Smooth muscle cell of the brain vasculature (primary cell): ENCODE measurements around the gene SH3RF3.

ENCODE experiments used
- DNase-seq: peaks from one replicate; pipeline ENCODE4 v3.0.0-alpha.2; 2012; ENCODE audit warnings: low read depth, low spot score

Gene SH3RF3

DNA sequence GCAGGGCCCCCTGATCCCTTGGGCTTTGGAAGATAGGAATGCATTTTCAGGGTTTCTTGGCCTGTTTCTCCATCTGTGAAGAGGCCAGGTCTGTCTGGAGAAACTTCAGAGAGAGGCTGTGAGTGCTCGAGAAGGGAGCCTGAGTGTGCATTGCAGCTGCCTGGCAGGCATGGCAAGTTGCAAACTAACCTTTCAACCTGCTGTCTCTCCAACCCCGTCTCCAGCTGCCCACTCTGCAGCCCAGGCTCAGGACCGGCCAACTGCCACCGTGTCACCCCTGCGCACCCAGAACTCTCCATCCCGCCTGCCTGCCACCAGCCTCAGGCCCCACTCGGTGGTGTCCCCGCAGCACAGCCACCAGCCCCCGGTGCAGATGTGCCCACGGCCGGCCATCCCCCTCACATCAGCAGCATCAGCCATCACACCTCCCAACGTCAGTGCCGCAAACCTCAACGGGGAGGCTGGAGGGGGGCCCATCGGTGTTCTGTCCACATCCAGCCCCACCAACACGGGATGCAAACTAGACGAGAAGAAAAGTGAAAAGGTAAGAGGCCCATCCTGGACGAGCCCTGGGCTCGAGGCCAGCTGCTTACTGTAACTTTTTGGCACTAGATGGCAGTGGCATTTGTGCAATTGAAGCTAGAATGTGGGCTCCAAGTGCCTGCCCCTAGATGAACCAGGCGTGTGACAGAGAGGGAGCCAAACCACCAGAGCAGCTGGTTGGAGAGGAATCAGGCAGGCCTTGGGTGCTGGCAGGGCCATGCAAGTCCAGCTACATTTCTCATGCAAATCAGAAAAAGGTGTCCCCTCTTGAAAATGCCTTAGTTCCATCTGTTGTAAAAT is 320.2 kb downstream of the SH3RF3 start:
- no peak for DNase-seq

DNA sequence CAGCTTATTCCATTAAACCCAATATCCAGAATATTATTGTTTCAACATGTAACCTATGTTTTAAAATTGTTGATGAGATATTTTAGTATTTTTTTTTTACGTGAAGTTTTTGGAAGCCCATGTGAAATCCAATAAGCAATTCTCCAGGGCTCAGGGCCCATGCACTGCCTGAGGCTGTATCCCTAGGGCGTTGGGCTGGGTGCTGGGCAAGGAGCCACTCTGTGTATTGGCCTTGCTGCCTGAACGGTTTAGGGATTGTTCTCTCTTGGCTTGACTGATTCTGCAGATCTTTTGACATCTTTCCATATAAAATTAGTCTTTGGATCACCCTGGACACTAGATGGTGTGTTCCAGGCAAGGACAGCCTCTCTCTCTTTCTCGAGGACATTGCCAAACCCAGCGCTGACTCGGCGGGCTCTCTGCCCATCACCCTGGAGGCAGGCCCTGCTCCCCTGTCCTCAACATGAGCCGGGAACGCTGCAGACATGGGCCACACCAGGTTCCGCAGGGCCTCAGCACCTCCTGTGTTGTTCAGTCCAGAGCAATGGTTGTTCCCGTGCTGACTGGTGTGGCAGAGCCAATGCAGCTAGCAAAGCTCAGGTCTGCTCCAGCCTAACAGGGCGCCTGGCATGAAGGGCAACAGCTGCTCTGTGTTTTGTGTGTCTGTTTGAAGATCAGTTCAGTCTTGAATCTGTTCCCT is 321.7 kb downstream of the SH3RF3 start:
- no peak for DNase-seq

DNA sequence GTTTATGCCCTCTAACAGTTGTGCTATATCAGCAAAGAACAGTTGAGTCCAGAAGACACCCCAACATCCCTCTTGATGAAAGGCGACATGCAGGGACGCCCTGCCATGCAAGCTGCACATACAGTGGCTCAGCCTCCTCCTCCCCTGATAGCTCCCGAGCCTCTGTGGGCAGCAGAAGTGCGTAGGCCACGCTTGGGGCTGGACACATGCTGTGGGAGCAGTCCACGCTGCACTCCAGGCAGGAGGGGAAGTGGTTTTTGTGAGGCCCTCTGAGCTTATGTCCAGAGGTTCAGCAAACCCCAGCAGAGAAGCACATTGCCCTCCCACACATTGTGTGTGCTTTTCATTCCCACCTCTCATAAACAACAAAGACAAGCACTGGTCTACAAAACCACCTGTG is 322.7 kb downstream of the SH3RF3 start:
- no peak for DNase-seq

DNA sequence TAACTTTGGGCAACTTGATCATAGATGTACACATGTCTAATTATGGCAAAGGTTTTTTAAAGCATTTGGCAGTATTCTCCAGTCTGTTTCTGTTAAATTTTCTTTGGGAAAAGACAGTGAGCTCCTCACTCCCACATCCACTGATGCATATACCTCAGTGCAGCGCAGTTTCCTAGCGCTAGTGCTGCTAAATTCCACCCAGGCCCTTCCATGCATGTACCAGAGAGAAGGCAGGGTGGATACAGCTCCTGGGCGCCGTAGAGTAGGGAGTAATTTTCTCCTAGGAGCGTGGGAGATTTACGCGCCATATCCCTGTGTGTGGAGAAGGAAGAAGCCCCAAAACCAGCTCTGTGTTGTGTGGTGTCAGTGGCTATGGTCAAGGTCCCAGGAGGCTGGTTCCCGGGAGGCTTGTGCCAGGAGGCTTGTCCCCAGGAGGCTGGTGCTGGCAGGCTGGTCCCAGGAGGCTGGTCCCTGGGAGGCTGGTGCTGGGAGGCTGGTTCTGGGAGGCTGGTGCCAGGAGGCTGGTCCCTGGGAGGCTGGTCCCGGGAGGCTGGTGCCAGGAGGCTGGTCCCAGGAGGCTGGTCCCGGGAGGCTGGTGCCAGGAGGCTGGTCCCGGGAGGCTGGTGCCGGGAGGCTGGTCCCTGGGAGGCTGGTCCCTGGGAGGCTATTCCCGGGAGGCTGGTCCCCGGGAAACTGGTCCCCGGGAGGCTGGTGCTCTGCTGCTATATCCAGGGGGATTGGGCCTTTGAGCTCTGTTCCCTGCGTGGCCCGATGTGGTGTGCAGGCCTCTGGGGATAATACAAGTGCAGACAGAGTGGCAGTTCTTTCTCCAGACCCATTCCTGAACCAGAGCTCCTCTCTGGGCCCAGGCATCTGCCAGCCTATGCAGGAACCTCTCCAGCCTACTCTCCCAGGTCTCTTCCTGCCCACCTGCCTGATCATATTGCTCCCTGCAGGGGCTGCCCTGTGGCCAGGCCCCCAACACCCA is 323.6 kb downstream of the SH3RF3 start:
- no peak for DNase-seq

DNA sequence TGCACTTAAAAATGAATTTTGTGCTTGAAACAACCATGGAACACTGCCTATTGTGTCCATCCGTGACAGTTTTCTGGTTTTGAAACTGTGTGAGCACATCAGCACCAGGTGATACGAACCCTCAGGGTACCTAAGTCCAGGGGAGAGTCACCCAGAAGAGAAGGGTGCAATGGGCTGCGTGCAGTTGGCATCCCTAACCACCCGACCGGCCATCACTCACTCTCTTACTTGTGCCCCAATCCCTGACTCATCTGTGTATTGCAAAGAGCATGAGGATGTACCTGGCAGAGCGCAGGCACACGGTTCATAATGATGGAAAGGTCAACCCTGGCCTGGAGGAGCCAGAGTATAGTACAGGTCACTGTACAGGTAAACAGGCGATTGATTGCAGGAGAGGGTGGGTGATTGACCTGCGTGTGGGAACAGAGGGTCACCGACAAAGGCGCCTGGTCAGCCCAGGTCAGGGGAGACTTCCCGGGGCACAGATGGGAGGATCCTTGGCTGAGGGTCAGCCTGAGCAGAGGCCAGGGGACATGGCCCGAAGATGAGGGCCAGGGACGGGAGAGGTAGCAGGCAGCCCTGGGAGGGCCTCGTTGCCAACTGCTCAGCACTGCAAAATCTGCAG is 324.5 kb downstream of the SH3RF3 start:
- DNase-seq: no peak

DNA sequence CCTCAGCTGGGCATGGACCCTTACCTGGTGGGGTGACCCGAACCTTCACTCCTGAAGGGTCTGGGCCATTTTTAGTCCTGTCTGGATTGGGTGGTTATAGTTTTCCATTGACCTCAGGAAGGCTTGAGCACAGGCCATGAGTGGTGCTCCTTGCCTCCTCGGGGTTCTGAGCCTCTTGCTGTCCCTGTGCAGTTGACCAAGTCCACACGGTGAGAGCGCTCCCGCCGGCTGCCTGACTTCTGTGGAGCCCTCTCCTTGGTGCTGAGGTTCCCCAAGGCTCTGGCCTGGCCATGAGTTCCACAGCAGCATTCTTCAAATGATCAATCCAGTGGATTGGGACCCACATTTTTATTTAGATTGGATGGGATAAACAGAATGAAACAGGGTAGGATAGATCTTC is 325.3 kb downstream of the SH3RF3 start:
- no peak for DNase-seq

DNA sequence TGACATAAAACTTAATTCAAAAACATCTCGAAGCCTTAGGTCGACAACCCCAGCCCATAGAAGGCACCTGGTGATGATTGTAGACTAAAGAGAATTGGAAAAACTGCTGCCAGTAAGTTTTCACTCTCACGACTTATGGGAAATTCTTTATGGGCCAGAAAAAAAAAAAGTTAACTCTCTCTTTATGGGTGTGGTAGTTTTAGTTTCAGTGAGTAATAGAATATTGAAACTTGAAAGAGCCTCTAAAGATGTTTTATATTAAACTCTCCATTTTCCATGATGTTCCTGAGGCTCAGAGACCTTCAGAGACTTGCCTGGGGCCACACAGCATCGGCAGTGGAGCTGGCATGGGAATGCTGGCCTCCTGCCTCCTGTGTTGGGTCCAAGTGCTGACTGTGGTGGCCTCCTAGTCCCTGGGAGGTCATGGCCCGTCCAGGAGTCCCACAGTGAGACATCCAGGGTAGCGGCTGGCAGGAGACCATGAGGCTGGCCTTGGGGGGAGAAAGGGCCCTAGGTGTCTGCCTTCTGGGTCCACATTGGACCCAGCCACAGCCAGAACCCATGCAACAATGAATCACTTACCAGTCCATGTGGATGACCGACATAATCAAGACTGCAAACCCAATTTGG is 325.9 kb downstream of the SH3RF3 start:
- DNase-seq: no peak

DNA sequence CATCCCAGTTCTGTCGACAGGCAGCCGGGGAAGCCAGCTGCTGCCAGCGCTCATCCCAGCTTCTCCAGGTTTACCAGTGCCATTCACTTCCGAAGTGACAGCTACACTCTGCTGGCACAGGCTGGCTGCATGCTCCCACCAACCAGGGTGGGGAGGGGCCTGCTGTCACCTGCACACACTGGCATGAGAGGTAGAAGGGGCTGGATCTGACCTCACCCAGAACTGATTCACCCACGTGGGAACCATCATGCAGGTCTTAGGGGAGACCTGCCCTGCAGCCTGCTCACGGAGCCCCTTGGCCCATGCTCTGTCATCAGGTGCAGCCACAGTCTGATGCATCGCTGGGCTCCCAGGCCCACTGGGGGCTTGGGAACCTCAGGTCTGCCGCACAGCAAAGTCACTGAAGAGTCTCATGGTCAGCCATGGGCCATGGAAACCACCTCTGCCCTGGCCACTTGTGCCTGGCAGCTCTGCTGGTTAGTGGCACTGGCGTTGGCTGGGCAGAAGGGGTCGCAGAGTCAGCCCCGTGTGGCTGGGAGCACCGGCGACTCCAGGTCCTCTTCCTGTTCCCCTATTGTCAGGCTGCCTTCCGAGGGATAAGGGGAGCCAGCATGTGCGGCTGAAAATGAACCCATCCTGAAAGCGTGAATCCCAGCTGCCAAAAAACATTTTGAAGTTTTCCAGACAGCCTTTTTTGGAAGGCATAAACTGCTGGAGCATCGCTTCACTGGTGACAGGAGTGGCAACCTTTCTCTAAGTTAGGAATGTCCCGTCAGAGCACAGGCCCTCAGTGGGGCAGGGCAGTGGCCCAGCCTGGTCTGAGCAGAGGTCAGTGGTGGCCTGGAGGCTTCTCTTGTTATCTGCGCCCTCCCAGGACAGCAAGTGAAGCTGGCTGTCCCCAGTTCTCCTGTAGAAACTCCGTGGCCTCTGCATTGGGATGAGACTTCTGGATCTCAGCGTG is 327.0 kb downstream of the SH3RF3 start:
- DNase-seq: no peak

DNA sequence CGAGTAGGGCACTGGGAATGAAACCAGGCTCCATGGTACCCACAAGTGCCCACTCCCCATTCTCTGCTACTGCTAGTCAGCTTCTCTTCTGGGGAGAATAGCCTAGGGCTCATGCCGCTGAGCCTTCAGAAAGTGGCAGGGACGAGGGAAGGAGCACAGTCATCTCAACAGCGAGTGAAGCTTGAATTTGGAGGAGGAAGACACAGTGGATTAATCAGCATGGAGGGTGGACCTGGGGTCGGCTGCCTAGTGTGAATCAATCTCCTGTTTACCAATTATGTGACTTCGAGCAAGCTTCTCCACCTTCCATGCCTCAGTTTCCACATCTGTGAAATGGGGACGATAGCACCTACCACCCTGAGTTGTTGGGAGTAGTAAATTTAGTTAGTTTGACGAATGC is 327.8 kb downstream of the SH3RF3 start:
- no peak for DNase-seq

DNA sequence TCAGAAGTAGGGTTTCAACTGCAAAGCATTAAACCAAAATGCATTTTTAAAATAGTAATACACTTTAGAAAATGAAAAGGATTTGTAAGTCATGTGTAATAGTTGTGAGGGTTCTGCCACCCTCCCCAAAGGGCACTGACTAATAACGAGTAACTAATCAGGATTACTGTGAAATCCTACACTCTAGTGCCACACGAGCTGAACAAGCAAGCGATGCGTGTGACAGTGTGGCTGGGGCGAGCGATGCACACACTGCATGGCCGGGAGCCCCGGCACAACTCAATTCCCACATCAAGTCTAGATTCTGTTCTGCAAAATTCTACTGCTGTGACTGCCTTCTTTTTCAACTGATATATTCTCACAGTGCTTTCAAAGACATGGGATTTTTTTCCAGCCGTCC is 328.4 kb downstream of the SH3RF3 start:
- DNase-seq: no peak

DNA sequence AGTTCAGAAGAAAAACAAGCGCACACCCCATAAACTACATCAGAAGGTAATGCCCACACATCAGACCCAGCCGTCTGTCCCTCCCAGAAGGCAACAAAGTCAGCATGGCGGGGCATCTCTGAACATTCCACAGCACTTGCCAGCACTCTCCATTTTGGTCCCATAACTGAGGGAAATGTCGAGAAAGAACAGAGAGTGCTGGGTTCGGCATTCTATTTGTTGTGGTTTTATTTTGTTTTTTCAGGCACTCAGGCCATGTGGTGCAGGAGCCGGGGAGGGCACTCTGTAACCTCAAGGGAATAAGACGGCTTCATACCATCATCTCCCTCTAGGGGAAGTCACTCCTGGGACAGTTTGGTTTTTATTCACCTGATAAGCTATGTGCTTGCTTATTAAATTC is 328.8 kb downstream of the SH3RF3 start:
- no peak for DNase-seq

DNA sequence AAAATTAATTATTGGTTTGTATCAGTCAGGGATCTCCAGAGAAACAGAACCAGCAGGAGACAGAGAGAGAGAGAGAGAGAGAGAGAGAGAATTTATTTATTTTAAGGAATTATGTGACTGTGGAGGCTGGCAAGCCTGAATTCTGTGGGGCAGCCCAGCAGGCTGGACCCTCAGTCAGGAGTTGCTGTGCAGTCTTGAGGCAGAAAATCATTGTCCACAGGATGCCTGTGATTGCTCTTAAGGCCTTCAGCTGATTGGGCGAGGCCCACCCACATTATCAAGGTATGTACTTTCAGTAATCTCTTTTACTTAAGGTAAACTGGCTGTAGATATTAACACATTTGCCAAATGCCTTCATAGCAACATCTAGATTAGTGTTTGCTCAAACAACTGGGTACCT is 329.5 kb downstream of the SH3RF3 start:
- DNase-seq: no peak

DNA sequence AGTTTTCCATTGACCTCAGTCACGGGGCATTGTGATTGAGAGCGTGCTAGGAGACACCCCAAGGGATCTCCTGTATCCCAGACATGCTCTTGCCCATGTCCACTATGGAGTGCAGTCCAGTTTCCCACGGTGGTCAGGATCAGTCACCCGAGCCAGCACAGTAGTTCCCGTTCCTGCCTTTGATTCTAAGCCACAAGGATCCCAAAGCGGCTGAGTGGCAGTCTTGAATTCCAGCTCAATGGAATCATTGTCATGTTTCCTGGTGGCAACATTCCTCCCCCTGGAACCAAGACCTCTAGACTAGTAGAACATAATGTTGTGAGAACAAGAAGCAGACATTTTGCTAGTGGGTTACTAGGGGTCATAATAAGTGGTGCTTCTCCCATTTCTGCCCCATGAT is 330.5 kb downstream of the SH3RF3 start:
- no peak for DNase-seq

DNA sequence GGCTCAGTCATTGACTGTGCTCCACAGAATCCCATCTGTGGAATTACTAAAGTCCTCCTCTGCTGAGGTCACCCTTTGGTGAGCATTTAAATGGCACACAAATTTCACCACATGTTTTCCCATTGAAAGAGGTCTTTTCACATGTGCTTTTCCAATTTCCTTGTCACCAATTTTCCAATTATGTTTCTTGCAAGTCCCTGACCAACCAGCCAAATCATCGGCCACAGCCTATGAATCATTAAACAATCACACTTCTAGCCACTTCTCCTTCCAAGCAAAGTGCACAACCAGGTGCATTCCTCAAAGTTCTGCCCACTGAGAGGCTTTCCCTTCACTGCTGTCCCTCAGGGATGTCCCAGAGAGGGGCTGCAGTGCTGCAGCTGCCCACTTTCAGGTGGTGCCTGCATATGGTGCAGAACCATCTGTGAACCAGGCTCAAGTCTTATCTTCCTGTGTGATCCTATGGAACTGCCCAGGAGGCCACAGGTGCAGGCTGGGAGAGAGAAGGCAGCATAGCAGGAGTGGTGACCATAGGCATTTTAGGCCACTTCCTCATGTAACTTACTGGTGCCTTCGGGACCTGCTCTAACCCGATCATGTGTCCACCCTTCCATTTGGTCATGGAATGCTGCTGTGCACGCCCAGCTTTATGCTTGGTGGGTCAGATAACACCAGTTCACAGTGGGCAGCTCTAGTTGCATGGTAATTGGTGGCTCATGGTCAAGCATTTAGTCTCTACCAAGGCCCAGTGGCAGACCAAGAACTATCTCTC is 331.7 kb downstream of the SH3RF3 start:
- no peak for DNase-seq

DNA sequence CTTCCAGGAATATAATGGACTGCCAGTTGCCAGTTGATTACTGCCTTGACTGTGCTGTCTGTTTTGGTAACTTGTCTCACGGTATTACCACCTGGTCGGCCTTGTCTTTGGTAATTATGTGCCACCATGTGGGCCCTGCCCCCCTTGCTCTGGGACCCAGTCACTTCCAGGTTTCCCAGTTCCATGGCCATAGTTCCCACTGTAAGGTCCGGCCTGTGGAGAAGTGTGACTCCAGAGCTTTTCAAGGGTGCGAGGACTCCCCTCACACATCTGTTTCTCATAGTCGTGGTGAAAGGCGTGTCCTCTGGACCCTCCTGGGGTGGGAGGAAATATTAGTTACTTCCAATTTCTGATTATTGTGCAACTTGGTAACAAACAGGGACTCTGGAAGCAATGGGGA is 334.2 kb downstream of the SH3RF3 start:
- no peak for DNase-seq

DNA sequence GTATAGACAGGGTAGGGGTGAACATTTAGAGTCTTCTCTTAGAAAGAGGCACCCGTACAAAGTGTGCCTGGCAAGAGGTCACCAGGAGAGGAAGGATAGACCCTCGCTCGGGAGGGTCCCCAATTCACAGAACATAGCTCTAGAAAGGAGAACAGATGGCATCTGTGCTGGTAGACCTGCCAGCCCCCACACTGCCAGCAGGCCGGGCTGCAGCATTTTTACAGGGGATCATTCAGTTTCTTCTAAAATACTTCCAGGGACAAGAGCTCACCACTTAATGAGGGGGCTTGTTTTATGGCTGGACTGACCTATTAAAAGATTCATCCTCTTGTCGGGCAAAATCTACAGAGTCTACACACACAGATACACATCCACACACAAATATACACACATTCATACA is 334.9 kb downstream of the SH3RF3 start:
- DNase-seq: no peak

DNA sequence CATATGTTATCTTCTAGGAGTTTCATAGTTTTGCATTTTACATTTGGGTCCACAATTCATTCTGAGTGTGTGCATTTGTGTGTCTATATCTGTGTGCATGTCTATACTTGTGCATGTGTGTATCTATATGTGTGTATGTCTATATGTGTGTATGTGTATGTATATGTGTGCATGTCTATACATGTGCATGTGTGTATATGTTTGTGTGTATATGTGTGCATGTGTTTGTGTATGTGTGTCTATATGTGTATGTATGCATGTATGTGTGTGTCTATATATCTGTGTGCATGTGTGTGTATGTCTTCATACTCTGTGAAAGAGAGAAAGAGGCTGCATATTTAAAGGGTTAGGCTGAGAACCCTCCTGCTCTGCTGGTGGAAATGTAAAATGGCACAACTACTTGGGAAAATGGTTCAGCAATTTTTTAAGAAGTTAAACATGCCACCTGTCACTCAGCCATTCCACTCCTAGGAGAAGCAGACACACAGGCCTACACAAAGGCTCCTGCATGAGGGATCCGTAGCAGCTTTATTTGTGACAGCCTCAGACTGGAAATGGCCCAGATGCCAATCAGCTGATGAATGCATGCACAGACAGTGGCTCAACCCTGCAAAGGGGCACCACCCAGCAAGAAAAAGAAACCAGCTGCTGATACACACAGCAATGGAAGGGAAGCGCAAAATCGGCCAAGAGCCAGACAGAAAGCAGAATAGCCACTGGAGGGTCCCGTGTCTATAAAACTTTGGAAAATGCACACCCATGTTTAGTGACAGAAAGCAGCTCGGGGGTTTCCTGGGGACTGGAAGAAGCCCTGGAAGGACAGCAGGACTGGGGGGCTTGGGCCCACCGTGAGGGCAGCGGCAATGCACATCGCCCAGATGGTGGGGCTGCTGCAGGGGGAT is 337.9 kb downstream of the SH3RF3 start:
- no peak for DNase-seq

DNA sequence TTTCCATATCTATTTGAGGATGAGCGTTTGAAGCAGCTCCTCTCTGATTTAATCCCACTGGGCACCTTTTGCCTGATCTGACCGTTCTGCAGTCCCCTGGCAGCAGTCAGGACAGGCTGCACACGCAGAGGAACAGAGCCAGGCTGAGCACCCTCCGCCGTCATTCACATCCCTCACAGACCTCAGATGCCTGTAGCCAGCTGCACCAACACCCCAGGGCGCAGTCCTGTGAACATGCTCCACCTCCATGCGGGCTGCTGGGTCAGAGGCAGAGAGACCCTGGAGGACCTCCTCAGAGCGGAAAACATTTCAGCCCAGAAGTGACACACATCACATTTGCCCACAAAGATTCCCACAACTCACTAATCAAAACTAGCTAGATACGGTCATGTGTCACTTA is 338.7 kb downstream of the SH3RF3 start:
- no peak for DNase-seq
